GM12878 (cell line): Measurements from ENCODE around the gene SEPTIN5. TPM values are rescaled to one million over a fixed set of nuclear protein-coding genes. Genes with fewer than 3 reads are reported as not detected.

Experiments used
- ESRRA ChIP-seq: IDR thresholded peaks from 2 replicates; pipeline ENCODE4 v1.6.1; 2012; ENCODE audit warnings: mild to moderate bottlenecking, low read length, improper control_type of control experiment
- KAT2A ChIP-seq: conservative IDR thresholded peaks from 2 replicates; pipeline ENCODE4 v1.6.1; 2011; ENCODE audit warnings: low read depth, low read length; ENCODE audit not compliant: control insufficient read depth
- NFXL1 ChIP-seq: fragments of 450-650 bp; IDR thresholded peaks from 2 replicates; pipeline ENCODE4 v1.6.1; 2017; ENCODE audit warnings: antibody characterized with exemption, mild to moderate bottlenecking, borderline replicate concordance
- PKNOX1 ChIP-seq: fragments of 450-650 bp; IDR thresholded peaks from 2 replicates; pipeline ENCODE4 v1.6.1; 2016; ENCODE audit warnings: mild to moderate bottlenecking
- RELB ChIP-seq: fragments of 450-650 bp; IDR thresholded peaks from 2 replicates; pipeline ENCODE4 v1.6.1; 2017; ENCODE audit warnings: low read depth, mild to moderate bottlenecking, moderate library complexity
- SMC3 ChIP-seq: IDR thresholded peaks from 2 replicates; pipeline ENCODE4 v1.6.1; 2011; ENCODE audit warnings: low read length, improper control_type of control experiment, borderline replicate concordance
- polyA plus RNA-seq, 11 experiments: library from polyadenylated mRNA; depleted of rRNA in 4 of 11; unstranded in 6 of 11; stranded (reverse) in 5 of 11; fragments of >200 nt; fragmentation: Nextera tagmentation in 4 of 11; fragmentation: Illumina TruSeq in 1 of 11; extraction: Ambion mirVana in 4 of 11; extraction: Trizol in 1 of 11; gene quantifications; 1 replicate in 1 of 11; 2 replicates in 10 of 11; pipeline versions ENCODE4 v1.2.1 to v1.2.3, GENCODE V29; 2011 to 2016; ENCODE audit warnings: inconsistent platforms in 2 of 11, missing spikeins in 2 of 11, low read depth in 1 of 11
- total RNA-seq, 4 experiments: library from RNA; depleted of rRNA in 3 of 4; stranded (reverse); fragments of >200 nt in 3 of 4; fragmentation: Illumina TruSeq in 1 of 4; extraction: Trizol in 1 of 4; gene quantifications; 2 replicates each; pipeline versions ENCODE4 v1.2.1 to v1.2.3, GENCODE V29; 2013 to 2021
- TF ChIP-seq, protein P1 (sequence below): fragments of 450-650 bp; IDR thresholded peaks from 2 replicates; pipeline ENCODE4 v1.6.1; 2017; ENCODE audit warnings: mild to moderate bottlenecking, low read depth, inconsistent platforms; ENCODE audit not compliant: poor library complexity, severe bottlenecking
- TF ChIP-seq, protein P2 (sequence below): fragments of 450-650 bp; IDR thresholded peaks from 2 replicates; pipeline ENCODE4 v1.6.1; 2017; ENCODE audit warnings: borderline replicate concordance

The SEPTIN5 gene
- total and polyA plus RNA-seq, 10 of the 15 experiments (the other 5 are each of a cell fraction or from before 2014, with no cell fraction given): 0.13 to 1.1 (median 0.34) TPM; not detected in 5

GRCh38 chr22:19721330-19722177, 7.3 kb downstream of the SEPTIN5 start (continued):
- TF ChIP-seq RELB: no peak
- no peak for TF ChIP-seq SMC3
- TF ChIP-seq, protein P1, sequence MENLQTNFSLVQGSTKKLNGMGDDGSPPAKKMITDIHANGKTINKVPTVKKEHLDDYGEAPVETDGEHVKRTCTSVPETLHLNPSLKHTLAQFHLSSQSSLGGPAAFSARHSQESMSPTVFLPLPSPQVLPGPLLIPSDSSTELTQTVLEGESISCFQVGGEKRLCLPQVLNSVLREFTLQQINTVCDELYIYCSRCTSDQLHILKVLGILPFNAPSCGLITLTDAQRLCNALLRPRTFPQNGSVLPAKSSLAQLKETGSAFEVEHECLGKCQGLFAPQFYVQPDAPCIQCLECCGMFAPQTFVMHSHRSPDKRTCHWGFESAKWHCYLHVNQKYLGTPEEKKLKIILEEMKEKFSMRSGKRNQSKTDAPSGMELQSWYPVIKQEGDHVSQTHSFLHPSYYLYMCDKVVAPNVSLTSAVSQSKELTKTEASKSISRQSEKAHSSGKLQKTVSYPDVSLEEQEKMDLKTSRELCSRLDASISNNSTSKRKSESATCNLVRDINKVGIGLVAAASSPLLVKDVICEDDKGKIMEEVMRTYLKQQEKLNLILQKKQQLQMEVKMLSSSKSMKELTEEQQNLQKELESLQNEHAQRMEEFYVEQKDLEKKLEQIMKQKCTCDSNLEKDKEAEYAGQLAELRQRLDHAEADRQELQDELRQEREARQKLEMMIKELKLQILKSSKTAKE: no peak
- no peak for TF ChIP-seq ESRRA
- TF ChIP-seq, protein P2, sequence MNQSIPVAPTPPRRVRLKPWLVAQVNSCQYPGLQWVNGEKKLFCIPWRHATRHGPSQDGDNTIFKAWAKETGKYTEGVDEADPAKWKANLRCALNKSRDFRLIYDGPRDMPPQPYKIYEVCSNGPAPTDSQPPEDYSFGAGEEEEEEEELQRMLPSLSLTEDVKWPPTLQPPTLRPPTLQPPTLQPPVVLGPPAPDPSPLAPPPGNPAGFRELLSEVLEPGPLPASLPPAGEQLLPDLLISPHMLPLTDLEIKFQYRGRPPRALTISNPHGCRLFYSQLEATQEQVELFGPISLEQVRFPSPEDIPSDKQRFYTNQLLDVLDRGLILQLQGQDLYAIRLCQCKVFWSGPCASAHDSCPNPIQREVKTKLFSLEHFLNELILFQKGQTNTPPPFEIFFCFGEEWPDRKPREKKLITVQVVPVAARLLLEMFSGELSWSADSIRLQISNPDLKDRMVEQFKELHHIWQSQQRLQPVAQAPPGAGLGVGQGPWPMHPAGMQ: no peak
- TF ChIP-seq NFXL1: no peak
- TF ChIP-seq PKNOX1: no peak
- TF ChIP-seq KAT2A: no peak
- TF ChIP-seq, all 136 proteins: peak for 0
